ENCODE results near the gene RAB37. TPM values are rescaled to one million over a fixed set of nuclear protein-coding genes. Genes with fewer than 3 reads are reported as not detected.

RAB37 gene
- total and polyA plus RNA-seq, 2 of the 13 experiments (the other 11 are each of a cell fraction or from before 2014, with no cell fraction given), result 0.91 to 3.7 TPM

DNA sequence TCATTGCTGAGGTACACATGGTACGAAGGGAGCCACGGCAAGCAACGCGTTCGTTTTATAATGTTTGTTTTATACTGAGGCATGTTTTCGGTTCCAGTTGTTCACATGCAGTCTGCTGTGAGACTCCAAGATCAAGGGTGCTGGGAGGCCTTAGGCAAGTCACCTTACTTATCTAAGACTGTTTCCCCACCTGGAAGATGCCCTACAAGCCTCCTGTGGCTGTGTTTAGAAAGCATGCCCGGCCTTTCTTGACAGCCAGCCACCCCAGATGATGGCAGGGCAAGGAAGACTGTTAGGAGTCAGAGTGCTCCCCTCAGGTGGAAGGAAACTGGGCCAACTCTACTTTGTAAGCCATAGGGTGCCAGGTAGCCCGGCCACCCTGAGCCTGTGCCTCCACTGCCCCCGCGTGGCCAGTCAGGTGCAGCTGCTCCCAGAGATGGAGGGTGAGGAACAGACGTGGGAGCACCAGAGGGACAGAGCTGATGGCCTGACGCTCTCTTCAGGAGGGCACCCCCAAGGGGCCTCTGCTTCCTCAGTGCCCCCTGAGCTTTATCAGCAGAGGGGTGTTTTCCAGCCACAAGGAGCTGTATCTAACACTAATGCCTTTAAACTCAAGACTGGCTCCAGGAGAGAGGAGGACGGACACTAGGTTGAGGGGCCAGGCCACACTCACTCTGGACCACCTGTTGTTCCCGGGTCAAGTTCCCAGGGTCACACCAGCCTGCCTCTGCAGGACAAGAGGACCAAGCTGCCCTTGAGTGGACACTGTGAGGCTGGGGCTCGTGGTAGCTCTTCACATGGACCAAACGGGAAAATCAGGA, 33.7 kb downstream of the RAB37 start (continued):
- TF ChIP-seq ZNF652 (CRISPR knock-in tag; IDR thresholded peaks at IDR 0.05; ENCODE audit: borderline replicate concordance, low read depth) (peak; percentile 76; the same call in 1 of the 2 replicates), TAF15 (IDR thresholded peaks at IDR 0.05; ENCODE audit: low read depth, low read length, poor library complexity, severe bottlenecking) (peak; percentile 92), AKAP8 (CRISPR knock-in tag; IDR thresholded peaks at IDR 0.05) (peak; percentile 94), PPARG (CRISPR knock-in tag; conservative IDR thresholded peaks at IDR 0.05) (peak; percentile 47), POLR2G (IDR thresholded peaks at IDR 0.05; ENCODE audit: low read depth, low read length) (peak; percentile 69), TAF1 (CRISPR knock-in tag; IDR thresholded peaks at IDR 0.05) (peak; percentile 43; the same call in 1 of the 2 replicates), ZNF883 (CRISPR knock-in tag; IDR thresholded peaks at IDR 0.05; ENCODE audit: not compliant biosample characterization) (no peak), EZH2 (conservative IDR thresholded peaks at IDR 0.05; ENCODE audit: low read depth, low read length) (no peak)
- TF ChIP-seq, protein P1, sequence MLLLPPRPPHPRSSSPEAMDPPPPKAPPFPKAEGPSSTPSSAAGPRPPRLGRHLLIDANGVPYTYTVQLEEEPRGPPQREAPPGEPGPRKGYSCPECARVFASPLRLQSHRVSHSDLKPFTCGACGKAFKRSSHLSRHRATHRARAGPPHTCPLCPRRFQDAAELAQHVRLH (CRISPR knock-in tag; IDR thresholded peaks at IDR 0.05; ENCODE audit: borderline replicate concordance, low read depth), result no peak; the same call in 1 of the 2 replicates
- TF ChIP-seq, protein P2, sequence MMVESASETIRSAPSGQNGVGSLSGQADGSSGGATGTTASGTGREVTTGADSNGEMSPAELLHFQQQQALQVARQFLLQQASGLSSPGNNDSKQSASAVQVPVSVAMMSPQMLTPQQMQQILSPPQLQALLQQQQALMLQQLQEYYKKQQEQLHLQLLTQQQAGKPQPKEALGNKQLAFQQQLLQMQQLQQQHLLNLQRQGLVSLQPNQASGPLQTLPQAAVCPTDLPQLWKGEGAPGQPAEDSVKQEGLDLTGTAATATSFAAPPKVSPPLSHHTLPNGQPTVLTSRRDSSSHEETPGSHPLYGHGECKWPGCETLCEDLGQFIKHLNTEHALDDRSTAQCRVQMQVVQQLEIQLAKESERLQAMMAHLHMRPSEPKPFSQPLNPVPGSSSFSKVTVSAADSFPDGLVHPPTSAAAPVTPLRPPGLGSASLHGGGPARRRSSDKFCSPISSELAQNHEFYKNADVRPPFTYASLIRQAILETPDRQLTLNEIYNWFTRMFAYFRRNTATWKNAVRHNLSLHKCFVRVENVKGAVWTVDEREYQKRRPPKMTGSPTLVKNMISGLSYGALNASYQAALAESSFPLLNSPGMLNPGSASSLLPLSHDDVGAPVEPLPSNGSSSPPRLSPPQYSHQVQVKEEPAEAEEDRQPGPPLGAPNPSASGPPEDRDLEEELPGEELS (CRISPR knock-in tag; IDR thresholded peaks at IDR 0.05), result no peak
- TF ChIP-seq, protein P3, sequence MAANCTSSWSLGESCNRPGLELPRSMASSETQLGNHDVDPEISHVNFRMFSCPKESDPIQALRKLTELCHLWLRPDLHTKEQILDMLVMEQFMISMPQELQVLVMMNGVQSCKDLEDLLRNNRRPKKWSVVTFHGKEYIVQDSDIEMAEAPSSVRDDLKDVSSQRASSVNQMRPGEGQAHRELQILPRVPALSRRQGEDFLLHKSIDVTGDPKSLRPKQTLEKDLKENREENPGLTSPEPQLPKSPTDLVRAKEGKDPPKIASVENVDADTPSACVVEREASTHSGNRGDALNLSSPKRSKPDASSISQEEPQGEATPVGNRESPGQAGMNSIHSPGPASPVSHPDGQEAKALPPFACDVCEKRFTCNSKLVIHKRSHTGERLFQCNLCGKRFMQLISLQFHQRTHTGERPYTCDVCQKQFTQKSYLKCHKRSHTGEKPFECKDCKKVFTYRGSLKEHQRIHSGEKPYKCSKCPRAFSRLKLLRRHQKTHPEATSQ (CRISPR knock-in tag; IDR thresholded peaks at IDR 0.05; ENCODE audit: borderline replicate concordance), result 0 out of 2 replicates have a peak, but pooled peaks have one; percentile 14
- TF ChIP-seq, protein P4, sequence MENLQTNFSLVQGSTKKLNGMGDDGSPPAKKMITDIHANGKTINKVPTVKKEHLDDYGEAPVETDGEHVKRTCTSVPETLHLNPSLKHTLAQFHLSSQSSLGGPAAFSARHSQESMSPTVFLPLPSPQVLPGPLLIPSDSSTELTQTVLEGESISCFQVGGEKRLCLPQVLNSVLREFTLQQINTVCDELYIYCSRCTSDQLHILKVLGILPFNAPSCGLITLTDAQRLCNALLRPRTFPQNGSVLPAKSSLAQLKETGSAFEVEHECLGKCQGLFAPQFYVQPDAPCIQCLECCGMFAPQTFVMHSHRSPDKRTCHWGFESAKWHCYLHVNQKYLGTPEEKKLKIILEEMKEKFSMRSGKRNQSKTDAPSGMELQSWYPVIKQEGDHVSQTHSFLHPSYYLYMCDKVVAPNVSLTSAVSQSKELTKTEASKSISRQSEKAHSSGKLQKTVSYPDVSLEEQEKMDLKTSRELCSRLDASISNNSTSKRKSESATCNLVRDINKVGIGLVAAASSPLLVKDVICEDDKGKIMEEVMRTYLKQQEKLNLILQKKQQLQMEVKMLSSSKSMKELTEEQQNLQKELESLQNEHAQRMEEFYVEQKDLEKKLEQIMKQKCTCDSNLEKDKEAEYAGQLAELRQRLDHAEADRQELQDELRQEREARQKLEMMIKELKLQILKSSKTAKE (CRISPR knock-in tag; IDR thresholded peaks at IDR 0.05; ENCODE audit: borderline replicate concordance), result no peak
- TF ChIP-seq, protein P5, sequence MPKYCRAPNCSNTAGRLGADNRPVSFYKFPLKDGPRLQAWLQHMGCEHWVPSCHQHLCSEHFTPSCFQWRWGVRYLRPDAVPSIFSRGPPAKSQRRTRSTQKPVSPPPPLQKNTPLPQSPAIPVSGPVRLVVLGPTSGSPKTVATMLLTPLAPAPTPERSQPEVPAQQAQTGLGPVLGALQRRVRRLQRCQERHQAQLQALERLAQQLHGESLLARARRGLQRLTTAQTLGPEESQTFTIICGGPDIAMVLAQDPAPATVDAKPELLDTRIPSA (CRISPR knock-in tag; IDR thresholded peaks at IDR 0.05; ENCODE audit: borderline replicate concordance), result no peak
- TF ChIP-seq, protein P6, sequence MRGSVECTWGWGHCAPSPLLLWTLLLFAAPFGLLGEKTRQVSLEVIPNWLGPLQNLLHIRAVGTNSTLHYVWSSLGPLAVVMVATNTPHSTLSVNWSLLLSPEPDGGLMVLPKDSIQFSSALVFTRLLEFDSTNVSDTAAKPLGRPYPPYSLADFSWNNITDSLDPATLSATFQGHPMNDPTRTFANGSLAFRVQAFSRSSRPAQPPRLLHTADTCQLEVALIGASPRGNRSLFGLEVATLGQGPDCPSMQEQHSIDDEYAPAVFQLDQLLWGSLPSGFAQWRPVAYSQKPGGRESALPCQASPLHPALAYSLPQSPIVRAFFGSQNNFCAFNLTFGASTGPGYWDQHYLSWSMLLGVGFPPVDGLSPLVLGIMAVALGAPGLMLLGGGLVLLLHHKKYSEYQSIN (CRISPR knock-in tag; IDR thresholded peaks at IDR 0.05; ENCODE audit: borderline replicate concordance), result no peak
- TF ChIP-seq, protein P7, sequence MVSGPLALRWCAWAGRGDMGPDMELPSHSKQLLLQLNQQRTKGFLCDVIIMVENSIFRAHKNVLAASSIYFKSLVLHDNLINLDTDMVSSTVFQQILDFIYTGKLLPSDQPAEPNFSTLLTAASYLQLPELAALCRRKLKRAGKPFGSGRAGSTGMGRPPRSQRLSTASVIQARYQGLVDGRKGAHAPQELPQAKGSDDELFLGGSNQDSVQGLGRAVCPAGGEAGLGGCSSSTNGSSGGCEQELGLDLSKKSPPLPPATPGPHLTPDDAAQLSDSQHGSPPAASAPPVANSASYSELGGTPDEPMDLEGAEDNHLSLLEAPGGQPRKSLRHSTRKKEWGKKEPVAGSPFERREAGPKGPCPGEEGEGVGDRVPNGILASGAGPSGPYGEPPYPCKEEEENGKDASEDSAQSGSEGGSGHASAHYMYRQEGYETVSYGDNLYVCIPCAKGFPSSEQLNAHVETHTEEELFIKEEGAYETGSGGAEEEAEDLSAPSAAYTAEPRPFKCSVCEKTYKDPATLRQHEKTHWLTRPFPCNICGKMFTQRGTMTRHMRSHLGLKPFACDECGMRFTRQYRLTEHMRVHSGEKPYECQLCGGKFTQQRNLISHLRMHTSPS (CRISPR knock-in tag; IDR thresholded peaks at IDR 0.05; ENCODE audit: low read depth), result no peak; the same call in 1 of the 2 replicates
- TF ChIP-seq, protein P8, sequence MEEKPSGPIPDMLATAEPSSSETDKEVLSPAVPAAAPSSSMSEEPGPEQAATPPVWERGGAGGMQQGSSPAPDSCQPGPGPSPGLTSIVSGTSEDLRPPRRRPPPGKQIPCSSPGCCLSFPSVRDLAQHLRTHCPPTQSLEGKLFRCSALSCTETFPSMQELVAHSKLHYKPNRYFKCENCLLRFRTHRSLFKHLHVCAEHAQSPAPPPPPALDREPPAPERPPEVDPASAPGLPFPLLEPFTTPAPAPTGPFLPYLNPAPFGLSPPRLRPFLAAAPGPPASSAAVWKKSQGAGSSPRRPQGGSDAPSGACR (CRISPR knock-in tag; IDR thresholded peaks at IDR 0.05), result peak; percentile 27; the same call in 1 of the 2 replicates

All from HepG2 (cell line).